ENCODE results near the gene NMT2. TPM values are rescaled to one million over a fixed set of nuclear protein-coding genes. Genes with fewer than 3 reads are reported as not detected.
A peak's percentile ranks its signal among the peaks of the same experiment; 100 is the strongest.

The NMT2 gene
- total and polyA plus RNA-seq, 2 donors = 19.6 to 31.1 TPM

DNA sequence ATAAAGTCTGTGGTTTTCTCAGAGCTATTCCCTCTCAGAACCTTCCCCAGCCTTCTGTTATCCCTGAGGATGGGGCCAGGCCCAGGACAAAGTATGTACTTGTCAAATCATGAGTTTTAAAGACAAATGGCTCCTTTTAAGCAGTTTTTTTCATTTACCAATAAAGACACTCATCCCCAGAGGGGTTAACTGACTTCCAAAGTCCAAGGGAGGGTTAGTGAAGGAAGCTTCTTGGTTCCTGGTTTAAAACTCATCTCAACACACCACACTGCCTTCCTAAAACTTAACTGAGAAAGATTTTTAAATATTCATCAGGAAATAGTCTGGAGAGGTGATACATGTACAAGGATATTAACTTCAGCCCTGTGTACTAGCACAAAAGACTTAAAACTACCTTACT is 15.9 kb downstream of the NMT2 start:
- H3K4me1 ChIP-seq (ENCODE audit: control insufficient read depth in 2 of 2, insufficient read depth in 2 of 2, low read length in 2 of 2) = peaks cover 0 to 2% of the 10 kb centered on the region in 2 donors
- H3K9me3 ChIP-seq (ENCODE audit: control insufficient read depth in 2 of 2, insufficient read depth in 1 of 2, low read length in 1 of 2) = no peaks in the 10 kb centered on the region
- no peaks in the 10 kb centered on the region for H3K27me3 ChIP-seq (ENCODE audit: control insufficient read depth in 2 of 2, insufficient read depth in 1 of 2, low read length in 1 of 2)
- H3K36me3 ChIP-seq (ENCODE audit: control insufficient read depth in 2 of 2, insufficient read depth in 2 of 2, low read length in 1 of 2) = peaks cover 15 to 20% of the 10 kb centered on the region in 2 donors
- no peak for DNase-seq (ENCODE audit: low read depth in 6 of 9, low spot score in 9 of 9)
- no peak overlapping the region for H3K27ac ChIP-seq (ENCODE audit: low read depth in 1 of 2, low read length in 1 of 2)
- H3K4me3 ChIP-seq (ENCODE audit: low read length in 2 of 2) = no peak overlapping the region

- peaks cover 10 to 15% of the 10 kb centered on the region in 2 donors for H3K36me3 ChIP-seq (ENCODE audit: control insufficient read depth in 2 of 2, insufficient read depth in 2 of 2, low read length in 1 of 2)
- no peaks in the 10 kb centered on the region for H3K27me3 ChIP-seq (ENCODE audit: control insufficient read depth in 2 of 2, insufficient read depth in 1 of 2, low read length in 1 of 2)
- H3K27ac ChIP-seq (ENCODE audit: low read depth in 1 of 2, low read length in 1 of 2) = no peak overlapping the region
- H3K4me1 ChIP-seq (ENCODE audit: control insufficient read depth in 2 of 2, insufficient read depth in 2 of 2, low read length in 2 of 2) = peaks cover 7 to 11% of the 10 kb centered on the region in 2 donors
- DNase-seq (ENCODE audit: low read depth in 6 of 9, low spot score in 9 of 9) = no peak
- 97% methylated on average over 7 of the region's 7 CpGs for WGBS
- H3K4me3 ChIP-seq (ENCODE audit: low read length in 2 of 2) = no peak overlapping the region
- no peaks in the 10 kb centered on the region for H3K9me3 ChIP-seq (ENCODE audit: control insufficient read depth in 2 of 2, insufficient read depth in 1 of 2, low read length in 1 of 2)
Observed at GRCh38 chr10:15150563-15150962, 17.9 kb downstream of the NMT2 start.

DNA sequence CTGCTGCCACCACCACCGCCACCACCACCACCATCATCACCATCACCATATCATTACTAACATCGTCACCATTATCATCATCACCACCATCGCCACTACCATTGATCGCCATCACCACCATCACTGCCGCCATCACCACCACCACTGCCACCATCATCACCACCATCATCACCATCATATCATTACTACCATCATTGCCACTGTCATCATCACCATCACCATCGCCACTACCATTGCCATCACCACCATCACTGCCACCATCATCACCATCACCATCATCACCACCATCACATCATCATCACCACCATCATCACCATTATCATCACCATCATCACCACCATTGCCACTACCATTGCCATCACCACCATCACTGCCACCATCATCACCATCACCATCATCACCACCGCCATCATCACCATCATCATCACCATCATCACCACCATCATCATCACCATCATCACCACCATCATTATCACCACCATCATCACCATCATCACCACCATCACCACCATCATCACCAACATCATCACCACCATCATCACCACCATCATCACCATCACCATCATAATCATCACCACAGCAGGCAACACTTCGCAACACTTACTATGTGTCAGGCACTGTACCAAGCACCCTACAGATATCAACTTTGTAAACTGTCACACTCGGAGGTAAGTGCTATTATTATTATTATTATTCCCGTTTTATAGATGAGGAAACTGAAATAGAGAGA is 19.3 kb downstream of the NMT2 start:
- Histone ChIP-seq H3K4me1 (ENCODE audit: control insufficient read depth in 2 of 2, insufficient read depth in 2 of 2, low read length in 2 of 2) (peaks cover 7 to 11% of the 10 kb centered on the region in 2 donors), H3K9me3 (ENCODE audit: control insufficient read depth in 2 of 2, insufficient read depth in 1 of 2, low read length in 1 of 2) (no peaks in the 10 kb centered on the region), H3K36me3 (ENCODE audit: control insufficient read depth in 2 of 2, insufficient read depth in 2 of 2, low read length in 1 of 2) (peaks cover 5 to 7% of the 10 kb centered on the region in 2 donors), H3K4me3 (ENCODE audit: low read length in 2 of 2) (no peak overlapping the region), H3K27me3 (ENCODE audit: control insufficient read depth in 2 of 2, insufficient read depth in 1 of 2, low read length in 1 of 2) (no peaks in the 10 kb centered on the region), H3K27ac (ENCODE audit: low read depth in 1 of 2, low read length in 1 of 2) (no peak overlapping the region)
- WGBS = 89% methylated on average over 10 of the region's 10 CpGs
- DNase-seq (ENCODE audit: low read depth in 6 of 9, low spot score in 9 of 9) = no peak

- H3K4me3 ChIP-seq (ENCODE audit: low read length in 2 of 2) = no peak overlapping the region
- H3K4me1 ChIP-seq (ENCODE audit: control insufficient read depth in 2 of 2, insufficient read depth in 2 of 2, low read length in 2 of 2) = peaks cover 14 to 18% of the 10 kb centered on the region in 2 donors
- WGBS = 96% methylated on average over 4 of the region's 4 CpGs
- peaks cover 2 to 4% of the 10 kb centered on the region in 2 donors for H3K36me3 ChIP-seq (ENCODE audit: control insufficient read depth in 2 of 2, insufficient read depth in 2 of 2, low read length in 1 of 2)
- DNase-seq (ENCODE audit: low read depth in 6 of 9, low spot score in 9 of 9) = no peak
- H3K27me3 ChIP-seq (ENCODE audit: control insufficient read depth in 2 of 2, insufficient read depth in 1 of 2, low read length in 1 of 2) = no peaks in the 10 kb centered on the region
- no peaks in the 10 kb centered on the region for H3K9me3 ChIP-seq (ENCODE audit: control insufficient read depth in 2 of 2, insufficient read depth in 1 of 2, low read length in 1 of 2)
- H3K27ac ChIP-seq (ENCODE audit: low read depth in 1 of 2, low read length in 1 of 2) = peak overlapping the region in 1 of 2 donors; percentile 31
Observed at GRCh38 chr10:15147594-15148392, 20.7 kb downstream of the NMT2 start.

- H3K9me3 ChIP-seq (ENCODE audit: control insufficient read depth in 2 of 2, insufficient read depth in 1 of 2, low read length in 1 of 2) = no peaks in the 10 kb centered on the region
- peak in 1 of 9 donors; percentile 23 for DNase-seq (ENCODE audit: low read depth in 6 of 9, low spot score in 9 of 9)
- 91% methylated on average over 7 of the region's 7 CpGs for WGBS
- H3K27me3 ChIP-seq (ENCODE audit: control insufficient read depth in 2 of 2, insufficient read depth in 1 of 2, low read length in 1 of 2) = no peaks in the 10 kb centered on the region
- H3K27ac ChIP-seq (ENCODE audit: low read depth in 1 of 2, low read length in 1 of 2) = peak overlapping the region in 1 of 2 donors; percentile 21
- peaks cover 18 to 25% of the 10 kb centered on the region in 2 donors for H3K4me1 ChIP-seq (ENCODE audit: control insufficient read depth in 2 of 2, insufficient read depth in 2 of 2, low read length in 2 of 2)
- no peak overlapping the region for H3K4me3 ChIP-seq (ENCODE audit: low read length in 2 of 2)
- peaks cover 2 to 4% of the 10 kb centered on the region in 2 donors for H3K36me3 ChIP-seq (ENCODE audit: control insufficient read depth in 2 of 2, insufficient read depth in 2 of 2, low read length in 1 of 2)
Observed at GRCh38 chr10:15146366-15146765, 22.1 kb downstream of the NMT2 start.

DNA sequence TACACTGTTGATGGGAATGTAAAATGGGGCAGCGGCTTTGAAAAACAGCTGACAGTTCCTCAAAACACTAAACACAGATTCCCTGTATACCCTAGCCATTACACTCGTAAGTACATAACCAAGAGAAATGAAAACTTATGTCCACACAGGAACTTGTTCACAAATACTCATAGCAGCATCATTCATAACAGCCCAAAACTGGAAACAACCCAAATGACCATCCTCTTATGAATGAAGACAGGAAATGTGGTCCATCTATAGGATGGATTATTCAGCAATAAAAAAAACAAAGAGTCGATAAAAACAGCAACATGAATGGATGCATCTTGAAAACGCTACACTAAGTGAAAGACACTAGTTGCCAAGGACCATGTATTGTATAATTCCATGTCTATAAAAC is 23.7 kb downstream of the NMT2 start:
- Histone ChIP-seq H3K27me3 (ENCODE audit: control insufficient read depth in 2 of 2, insufficient read depth in 1 of 2, low read length in 1 of 2) (no peaks in the 10 kb centered on the region), H3K4me1 (ENCODE audit: control insufficient read depth in 2 of 2, insufficient read depth in 2 of 2, low read length in 2 of 2) (peaks cover 30 to 41% of the 10 kb centered on the region in 2 donors), H3K9me3 (ENCODE audit: control insufficient read depth in 2 of 2, insufficient read depth in 1 of 2, low read length in 1 of 2) (no peaks in the 10 kb centered on the region), H3K4me3 (ENCODE audit: low read length in 2 of 2) (no peak overlapping the region), H3K36me3 (ENCODE audit: control insufficient read depth in 2 of 2, insufficient read depth in 2 of 2, low read length in 1 of 2) (peaks cover 0 to 4% of the 10 kb centered on the region in 2 donors), H3K27ac (ENCODE audit: low read depth in 1 of 2, low read length in 1 of 2) (no peak overlapping the region)
- no peak for DNase-seq (ENCODE audit: low read depth in 6 of 9, low spot score in 9 of 9)
- 90% methylated on average over 4 of the region's 4 CpGs for WGBS

GRCh38 chr10:15141136-15142054 is 27.1 kb downstream of the NMT2 start:
- Histone ChIP-seq H3K27me3 (ENCODE audit: control insufficient read depth in 2 of 2, insufficient read depth in 1 of 2, low read length in 1 of 2) (no peaks in the 10 kb centered on the region), H3K9me3 (ENCODE audit: control insufficient read depth in 2 of 2, insufficient read depth in 1 of 2, low read length in 1 of 2) (no peaks in the 10 kb centered on the region), H3K36me3 (ENCODE audit: control insufficient read depth in 2 of 2, insufficient read depth in 2 of 2, low read length in 1 of 2) (peaks cover 0 to 4% of the 10 kb centered on the region in 2 donors), H3K27ac (ENCODE audit: low read depth in 1 of 2, low read length in 1 of 2) (peak overlapping the region; percentile 61 to 88), H3K4me3 (ENCODE audit: low read length in 2 of 2) (peak overlapping the region; percentile 23 to 28), H3K4me1 (ENCODE audit: control insufficient read depth in 2 of 2, insufficient read depth in 2 of 2, low read length in 2 of 2) (peaks cover 29 to 38% of the 10 kb centered on the region in 2 donors)
- 27% methylated on average over 16 of the region's 16 CpGs for WGBS
- DNase-seq (ENCODE audit: low read depth in 6 of 9, low spot score in 9 of 9) = peak in 8 of 9 donors; percentile 33 to 76 (median 52)

DNA sequence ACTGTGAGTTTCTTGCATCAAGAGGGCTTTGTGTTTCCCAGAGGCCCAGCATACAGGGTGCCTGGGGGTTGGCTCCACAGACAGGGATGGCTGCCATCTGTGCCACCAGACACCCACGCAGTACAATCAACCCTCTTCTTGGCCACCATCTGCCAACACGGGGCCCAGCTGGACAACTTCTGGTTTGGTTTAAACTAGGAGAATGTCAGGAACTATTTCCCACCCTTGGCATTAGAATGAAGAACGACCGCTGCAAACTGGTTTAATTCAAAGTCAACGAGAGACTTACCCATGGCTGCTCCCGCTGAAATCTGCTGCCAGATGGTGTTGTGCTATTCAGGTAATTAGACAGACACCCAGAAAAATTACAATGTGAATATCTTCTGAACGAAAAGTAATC is 27.8 kb downstream of the NMT2 start:
- Histone ChIP-seq H3K27me3 (ENCODE audit: control insufficient read depth in 2 of 2, insufficient read depth in 1 of 2, low read length in 1 of 2) (no peaks in the 10 kb centered on the region), H3K36me3 (ENCODE audit: control insufficient read depth in 2 of 2, insufficient read depth in 2 of 2, low read length in 1 of 2) (peaks cover 0 to 6% of the 10 kb centered on the region in 2 donors), H3K9me3 (ENCODE audit: control insufficient read depth in 2 of 2, insufficient read depth in 1 of 2, low read length in 1 of 2) (no peaks in the 10 kb centered on the region), H3K4me1 (ENCODE audit: control insufficient read depth in 2 of 2, insufficient read depth in 2 of 2, low read length in 2 of 2) (peaks cover 23 to 34% of the 10 kb centered on the region in 2 donors), H3K27ac (ENCODE audit: low read depth in 1 of 2, low read length in 1 of 2) (peak overlapping the region; percentile 68 to 88), H3K4me3 (ENCODE audit: low read length in 2 of 2) (peak overlapping the region; percentile 23 to 28)
- WGBS = 86% methylated on average over 7 of the region's 7 CpGs
- DNase-seq (ENCODE audit: low read depth in 6 of 9, low spot score in 9 of 9) = peak in 1 of 9 donors; percentile 21
